ENCODE data around the gene PNPO. TPM values are rescaled to one million over a fixed set of nuclear protein-coding genes. Genes with fewer than 3 reads are reported as not detected.

The PNPO gene
- total and polyA plus RNA-seq, 2 of the 13 experiments (the other 11 are each of a cell fraction or from before 2014, with no cell fraction given): 47.9 to 63.3 TPM

DNA sequence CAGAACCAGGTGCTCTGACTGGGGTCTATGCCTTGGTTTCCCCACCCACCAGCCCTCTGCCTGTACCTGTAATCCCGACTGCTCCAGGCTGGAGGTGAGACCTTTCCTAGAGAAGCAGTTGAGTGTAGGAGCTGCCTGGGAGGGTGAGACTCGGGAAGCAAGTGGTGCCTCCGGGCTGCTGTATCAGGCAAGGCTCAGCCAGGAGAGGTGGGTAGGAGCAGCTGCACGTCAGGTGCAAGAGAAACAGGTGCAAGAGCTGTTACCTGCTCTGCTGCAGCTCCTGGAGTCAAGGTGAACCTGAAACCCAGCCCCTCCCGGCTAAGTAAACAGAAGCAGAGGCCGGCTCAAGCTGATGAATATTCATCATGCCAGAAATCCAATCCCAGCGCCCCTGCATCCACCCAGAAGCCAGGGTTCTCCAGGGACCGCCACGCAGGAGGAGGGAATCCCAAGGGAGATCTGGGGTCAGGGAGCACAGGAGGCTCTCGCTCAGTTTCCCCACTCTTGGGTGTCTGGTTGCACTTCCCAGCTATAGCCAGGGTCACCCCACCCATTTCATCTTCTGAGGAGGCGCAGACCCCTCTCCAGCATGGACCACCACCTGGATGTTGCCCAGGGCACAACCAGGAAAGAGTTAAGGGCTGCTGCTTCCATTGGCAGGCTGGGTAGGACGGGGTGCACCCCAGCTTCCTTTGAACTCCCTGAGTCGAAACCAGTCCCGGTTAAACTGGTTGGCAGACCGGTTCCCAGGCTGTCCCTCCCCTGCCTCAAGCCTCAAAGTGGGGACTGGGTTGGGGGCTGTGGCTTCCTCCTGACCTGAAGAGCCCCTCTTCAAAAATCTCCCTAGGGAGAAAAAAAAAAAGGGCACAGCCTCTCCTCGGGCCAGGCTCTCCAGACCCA is 16.5 kb downstream of the PNPO start, which contains the start of gene PRR15L (continued):
- TF ChIP-seq ZNF414 (CRISPR knock-in tag; IDR thresholded peaks at IDR 0.05) (0 out of 2 replicates have a peak, but pooled peaks have one; percentile 33), ZNF652 (CRISPR knock-in tag; IDR thresholded peaks at IDR 0.05; ENCODE audit: borderline replicate concordance, low read depth) (peak; percentile 60; the same call in 1 of the 2 replicates), ATM (IDR thresholded peaks at IDR 0.05; ENCODE audit: borderline replicate concordance) (no peak)
- TF ChIP-seq, protein P1, sequence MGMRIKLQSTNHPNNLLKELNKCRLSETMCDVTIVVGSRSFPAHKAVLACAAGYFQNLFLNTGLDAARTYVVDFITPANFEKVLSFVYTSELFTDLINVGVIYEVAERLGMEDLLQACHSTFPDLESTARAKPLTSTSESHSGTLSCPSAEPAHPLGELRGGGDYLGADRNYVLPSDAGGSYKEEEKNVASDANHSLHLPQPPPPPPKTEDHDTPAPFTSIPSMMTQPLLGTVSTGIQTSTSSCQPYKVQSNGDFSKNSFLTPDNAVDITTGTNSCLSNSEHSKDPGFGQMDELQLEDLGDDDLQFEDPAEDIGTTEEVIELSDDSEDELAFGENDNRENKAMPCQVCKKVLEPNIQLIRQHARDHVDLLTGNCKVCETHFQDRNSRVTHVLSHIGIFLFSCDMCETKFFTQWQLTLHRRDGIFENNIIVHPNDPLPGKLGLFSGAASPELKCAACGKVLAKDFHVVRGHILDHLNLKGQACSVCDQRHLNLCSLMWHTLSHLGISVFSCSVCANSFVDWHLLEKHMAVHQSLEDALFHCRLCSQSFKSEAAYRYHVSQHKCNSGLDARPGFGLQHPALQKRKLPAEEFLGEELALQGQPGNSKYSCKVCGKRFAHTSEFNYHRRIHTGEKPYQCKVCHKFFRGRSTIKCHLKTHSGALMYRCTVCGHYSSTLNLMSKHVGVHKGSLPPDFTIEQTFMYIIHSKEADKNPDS (CRISPR knock-in tag; IDR thresholded peaks at IDR 0.05): peak; percentile 47; the same call in 1 of the 2 replicates
- TF ChIP-seq, protein P2, sequence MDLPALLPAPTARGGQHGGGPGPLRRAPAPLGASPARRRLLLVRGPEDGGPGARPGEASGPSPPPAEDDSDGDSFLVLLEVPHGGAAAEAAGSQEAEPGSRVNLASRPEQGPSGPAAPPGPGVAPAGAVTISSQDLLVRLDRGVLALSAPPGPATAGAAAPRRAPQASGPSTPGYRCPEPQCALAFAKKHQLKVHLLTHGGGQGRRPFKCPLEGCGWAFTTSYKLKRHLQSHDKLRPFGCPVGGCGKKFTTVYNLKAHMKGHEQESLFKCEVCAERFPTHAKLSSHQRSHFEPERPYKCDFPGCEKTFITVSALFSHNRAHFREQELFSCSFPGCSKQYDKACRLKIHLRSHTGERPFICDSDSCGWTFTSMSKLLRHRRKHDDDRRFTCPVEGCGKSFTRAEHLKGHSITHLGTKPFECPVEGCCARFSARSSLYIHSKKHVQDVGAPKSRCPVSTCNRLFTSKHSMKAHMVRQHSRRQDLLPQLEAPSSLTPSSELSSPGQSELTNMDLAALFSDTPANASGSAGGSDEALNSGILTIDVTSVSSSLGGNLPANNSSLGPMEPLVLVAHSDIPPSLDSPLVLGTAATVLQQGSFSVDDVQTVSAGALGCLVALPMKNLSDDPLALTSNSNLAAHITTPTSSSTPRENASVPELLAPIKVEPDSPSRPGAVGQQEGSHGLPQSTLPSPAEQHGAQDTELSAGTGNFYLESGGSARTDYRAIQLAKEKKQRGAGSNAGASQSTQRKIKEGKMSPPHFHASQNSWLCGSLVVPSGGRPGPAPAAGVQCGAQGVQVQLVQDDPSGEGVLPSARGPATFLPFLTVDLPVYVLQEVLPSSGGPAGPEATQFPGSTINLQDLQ (CRISPR knock-in tag; IDR thresholded peaks at IDR 0.05): no peak
- TF ChIP-seq, protein P3, sequence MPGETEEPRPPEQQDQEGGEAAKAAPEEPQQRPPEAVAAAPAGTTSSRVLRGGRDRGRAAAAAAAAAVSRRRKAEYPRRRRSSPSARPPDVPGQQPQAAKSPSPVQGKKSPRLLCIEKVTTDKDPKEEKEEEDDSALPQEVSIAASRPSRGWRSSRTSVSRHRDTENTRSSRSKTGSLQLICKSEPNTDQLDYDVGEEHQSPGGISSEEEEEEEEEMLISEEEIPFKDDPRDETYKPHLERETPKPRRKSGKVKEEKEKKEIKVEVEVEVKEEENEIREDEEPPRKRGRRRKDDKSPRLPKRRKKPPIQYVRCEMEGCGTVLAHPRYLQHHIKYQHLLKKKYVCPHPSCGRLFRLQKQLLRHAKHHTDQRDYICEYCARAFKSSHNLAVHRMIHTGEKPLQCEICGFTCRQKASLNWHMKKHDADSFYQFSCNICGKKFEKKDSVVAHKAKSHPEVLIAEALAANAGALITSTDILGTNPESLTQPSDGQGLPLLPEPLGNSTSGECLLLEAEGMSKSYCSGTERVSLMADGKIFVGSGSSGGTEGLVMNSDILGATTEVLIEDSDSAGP (CRISPR knock-in tag; IDR thresholded peaks at IDR 0.05; ENCODE audit: borderline replicate concordance): 0 out of 2 replicates have a peak, but pooled peaks have one; percentile 47
